HAP-1 (cell line): ENCODE measurements around the gene PDE3A.

Source experiments
- DNase-seq, 2 experiments: peaks; one replicate each; pipeline ENCODE4 v3.0.0-alpha.2; 2016 to 2020; ENCODE audit warnings: low spot score in 2 of 2
- H3K27me3 ChIP-seq: fragments of 250-450 bp; sonication (Bioruptor Pico); 2 replicates; pipeline ENCODE4 v1.5.1; 2020; ENCODE audit warnings: low read depth, mild to moderate bottlenecking, moderate library complexity
- H3K36me3 ChIP-seq: fragments of 250-450 bp; sonication (Bioruptor Pico); replicated peaks from 2 replicates; pipeline ENCODE4 v1.5.1; 2020; ENCODE audit warnings: mild to moderate bottlenecking
- H3K4me1 ChIP-seq: fragments of 250-450 bp; sonication (Bioruptor Pico); 2 replicates; pipeline ENCODE4 v1.5.1; 2020; ENCODE audit warnings: mild to moderate bottlenecking
- H3K4me3 ChIP-seq: fragments of 250-450 bp; sonication (Bioruptor Pico); 2 replicates; pipeline ENCODE4 v1.5.1; 2020; ENCODE audit warnings: mild to moderate bottlenecking, moderate library complexity
- H3K9me3 ChIP-seq: fragments of 250-450 bp; sonication (Bioruptor Pico); 2 replicates; pipeline ENCODE4 v1.5.1; 2020; ENCODE audit warnings: mild to moderate bottlenecking, moderate library complexity
- in situ Hi-C: fragments of 300-500 bp; cut with MboI; formaldehyde crosslinking; loops from 3 replicates; pipeline ENCODE4 v1.14.3; 2020; ENCODE audit warnings: low sequenced_read_pairs, inconsistent platforms, mixed read lengths

Gene PDE3A

GRCh38 chr12:20625531-20625930 lies 257.2 kb downstream of the PDE3A start:
- H3K36me3 ChIP-seq: no peaks in the 10 kb centered on the region
- no peaks in the 10 kb centered on the region; the same call in 1 of the 2 replicates for H3K27me3 ChIP-seq
- no peak for DNase-seq
- H3K4me3 ChIP-seq: no peak overlapping the region
- H3K4me1 ChIP-seq: no peaks in the 10 kb centered on the region
- no peaks in the 10 kb centered on the region for H3K9me3 ChIP-seq
- in situ Hi-C loops: no loop called here

GRCh38 chr12:20627001-20627588 lies 258.8 kb downstream of the PDE3A start:
- Histone ChIP-seq H3K4me1 (no peaks in the 10 kb centered on the region), H3K9me3 (no peaks in the 10 kb centered on the region), H3K27me3 (no peaks in the 10 kb centered on the region; the same call in 1 of the 2 replicates), H3K36me3 (no peaks in the 10 kb centered on the region), H3K4me3 (no peak overlapping the region)
- DNase-seq: no peak
- in situ Hi-C loops: no loop called here

- DNase-seq: no peak
- in situ Hi-C loops: no loop called here
- H3K4me3 ChIP-seq: no peak overlapping the region
- no peaks in the 10 kb centered on the region for H3K9me3 ChIP-seq
- H3K36me3 ChIP-seq: no peaks in the 10 kb centered on the region
- H3K27me3 ChIP-seq: no peaks in the 10 kb centered on the region; the same call in 1 of the 2 replicates
- no peaks in the 10 kb centered on the region for H3K4me1 ChIP-seq
These were observed 260.0 kb downstream of the PDE3A start for GRCh38 chr12:20628226-20628787.

GRCh38 chr12:20628999-20629398 lies 260.7 kb downstream of the PDE3A start:
- H3K27me3 ChIP-seq: no peaks in the 10 kb centered on the region; the same call in 1 of the 2 replicates
- no peaks in the 10 kb centered on the region for H3K36me3 ChIP-seq
- no peaks in the 10 kb centered on the region for H3K4me1 ChIP-seq
- H3K4me3 ChIP-seq: no peak overlapping the region
- in situ Hi-C loops: no loop called here
- no peaks in the 10 kb centered on the region for H3K9me3 ChIP-seq
- DNase-seq: no peak

- Histone ChIP-seq H3K36me3 (no peaks in the 10 kb centered on the region), H3K9me3 (no peaks in the 10 kb centered on the region), H3K4me3 (no peak overlapping the region), H3K4me1 (no peaks in the 10 kb centered on the region), H3K27me3 (no peaks in the 10 kb centered on the region; the same call in 1 of the 2 replicates)
- in situ Hi-C loops: no loop called here
- DNase-seq: no peak
These were observed 261.2 kb downstream of the PDE3A start for GRCh38 chr12:20629414-20630156.

- H3K36me3 ChIP-seq: no peaks in the 10 kb centered on the region
- no peaks in the 10 kb centered on the region for H3K4me1 ChIP-seq
- in situ Hi-C loops: no loop called here
- H3K27me3 ChIP-seq: no peaks in the 10 kb centered on the region; the same call in 1 of the 2 replicates
- no peaks in the 10 kb centered on the region for H3K9me3 ChIP-seq
- no peak for DNase-seq
- H3K4me3 ChIP-seq: no peak overlapping the region
These were observed 263.4 kb downstream of the PDE3A start for GRCh38 chr12:20631711-20632110.

GRCh38 chr12:20641106-20641505 lies 272.8 kb downstream of the PDE3A start:
- peaks cover 4% of the 10 kb centered on the region; the same call in 1 of the 2 replicates for H3K27me3 ChIP-seq
- H3K36me3 ChIP-seq: no peaks in the 10 kb centered on the region
- in situ Hi-C loops: no loop called here
- no peak for DNase-seq
- H3K4me3 ChIP-seq: no peak overlapping the region
- H3K9me3 ChIP-seq: no peaks in the 10 kb centered on the region
- no peaks in the 10 kb centered on the region for H3K4me1 ChIP-seq

GRCh38 chr12:20643822-20644221 lies 275.5 kb downstream of the PDE3A start:
- Histone ChIP-seq H3K4me3 (no peak overlapping the region), H3K9me3 (no peaks in the 10 kb centered on the region), H3K36me3 (no peaks in the 10 kb centered on the region), H3K4me1 (no peaks in the 10 kb centered on the region), H3K27me3 (peaks cover 4% of the 10 kb centered on the region; the same call in 1 of the 2 replicates)
- no peak for DNase-seq
- in situ Hi-C loops: no loop called here

GRCh38 chr12:20646239-20646827 lies 278.0 kb downstream of the PDE3A start:
- H3K27me3 ChIP-seq: peaks cover 4% of the 10 kb centered on the region; the same call in 1 of the 2 replicates
- no peaks in the 10 kb centered on the region for H3K9me3 ChIP-seq
- H3K4me1 ChIP-seq: no peaks in the 10 kb centered on the region
- no peaks in the 10 kb centered on the region for H3K36me3 ChIP-seq
- peak in 1 of 2 experiments; percentile 19 for DNase-seq
- in situ Hi-C loops: no loop called here
- no peak overlapping the region for H3K4me3 ChIP-seq

- no peaks in the 10 kb centered on the region for H3K4me1 ChIP-seq
- H3K4me3 ChIP-seq: no peak overlapping the region
- in situ Hi-C loops: no loop called here
- no peaks in the 10 kb centered on the region for H3K27me3 ChIP-seq
- DNase-seq: no peak
- H3K36me3 ChIP-seq: no peaks in the 10 kb centered on the region
- no peaks in the 10 kb centered on the region for H3K9me3 ChIP-seq
These were observed 285.5 kb downstream of the PDE3A start for GRCh38 chr12:20653871-20654270.

- H3K4me3 ChIP-seq: no peak overlapping the region
- no peaks in the 10 kb centered on the region for H3K36me3 ChIP-seq
These were observed 288.3 kb downstream of the PDE3A start for GRCh38 chr12:20656600-20656999.

GRCh38 chr12:20657496-20657895 lies 289.2 kb downstream of the PDE3A start:
- Histone ChIP-seq H3K4me1 (no peaks in the 10 kb centered on the region), H3K27me3 (no peaks in the 10 kb centered on the region), H3K9me3 (no peaks in the 10 kb centered on the region), H3K36me3 (no peaks in the 10 kb centered on the region), H3K4me3 (no peak overlapping the region)
- DNase-seq: no peak
- in situ Hi-C loops: no loop called here

More at GRCh38 chr12:20656600-20656999, 288.3 kb downstream of the PDE3A start:
- no peak for DNase-seq
- Histone ChIP-seq H3K4me1 (no peaks in the 10 kb centered on the region), H3K27me3 (no peaks in the 10 kb centered on the region), H3K9me3 (no peaks in the 10 kb centered on the region)
- in situ Hi-C loops: no loop called here

GRCh38 chr12:20681334-20681733 lies 313.0 kb downstream of the PDE3A start:
- in situ Hi-C loops: no loop called here
- Histone ChIP-seq H3K27me3 (no peaks in the 10 kb centered on the region), H3K9me3 (no peaks in the 10 kb centered on the region), H3K4me1 (no peaks in the 10 kb centered on the region), H3K4me3 (no peak overlapping the region), H3K36me3 (no peaks in the 10 kb centered on the region)
- DNase-seq: no peak

- no peaks in the 10 kb centered on the region for H3K4me1 ChIP-seq
- H3K9me3 ChIP-seq: no peaks in the 10 kb centered on the region
- no peaks in the 10 kb centered on the region for H3K36me3 ChIP-seq
- no peak for DNase-seq
- in situ Hi-C loops: no loop called here
- no peaks in the 10 kb centered on the region for H3K27me3 ChIP-seq
- no peak within 1 kb of the TSS for H3K4me3 ChIP-seq
These were observed 326.9 kb downstream of the PDE3A start, which contains the start of gene SLCO1C1 for GRCh38 chr12:20695232-20695631. Gene SLCO1C1 (plus strand): TSS chr12:20695332. CDS start chr12:20699577, 4,245 bp downstream.
